ENCODE results near the gene BBOX1. TPM values are rescaled to one million over a fixed set of nuclear protein-coding genes. Genes with fewer than 3 reads are reported as not detected.
"Not testable (repeated sequence)": the region's sequence is repeated elsewhere in the genome, so short reads cannot be mapped to it uniquely, and the experiment has no call there.

The BBOX1 gene
- total RNA-seq, 1 donor from 2014 or later, result not detected

- H3K27me3 Mint-ChIP-seq, result no peaks in the 10 kb centered on the region
- no peak overlapping the region for H3K27ac Mint-ChIP-seq
- no peak for DNase-seq
- no peaks in the 10 kb centered on the region for H3K9me3 Mint-ChIP-seq
- H3K4me1 Mint-ChIP-seq, result no peaks in the 10 kb centered on the region
- intact Hi-C loops (cut with micrococcal nuclease), result no loop called here
- H3K4me3 Mint-ChIP-seq, result no peak overlapping the region
- no peaks in the 10 kb centered on the region for H3K36me3 Mint-ChIP-seq (ENCODE audit: low read depth)
Measured at GRCh38 chr11:27174672-27175210, 134.1 kb downstream of the BBOX1 start.

GRCh38 chr11:27175562-27175961 is 134.9 kb downstream of the BBOX1 start:
- H3K4me3 Mint-ChIP-seq; H3K27me3 Mint-ChIP-seq; DNase-seq; intact Hi-C loops (cut with micrococcal nuclease); H3K4me1 Mint-ChIP-seq; H3K36me3 Mint-ChIP-seq (ENCODE audit: low read depth); H3K9me3 Mint-ChIP-seq; H3K27ac Mint-ChIP-seq: not testable (repeated sequence)

Other genes starting within 250 kb of the BBOX1 start
- not detected in 2 replicates for gene FIBIN, start 46.7 kb upstream of the BBOX1 start, total RNA-seq